ENCODE data around the gene GPR149.
A peak's percentile ranks its signal among the peaks of the same experiment; 100 is the strongest.
"Not testable (repeated sequence)": the region's sequence is repeated elsewhere in the genome, so short reads cannot be mapped to it uniquely, and the experiment has no call there.

GPR149 gene

GRCh38 chr3:154430014-154430413, at the start of gene GPR149:
TSS of gene GPR149 (minus strand) at chr3:154430190. CDS start at chr3:154429615, 575 bp downstream.
- Histone ChIP-seq H3K27ac (no peak within 1 kb of the TSS), H3K4me3 (peak within 1 kb of the TSS; percentile 48)
- DNase-seq (ENCODE audit: low spot score), result no peak
- TF ChIP-seq CTCF (IDR thresholded peaks at IDR 0.05), result no peak

GRCh38 chr3:154473769-154474168, 43.8 kb upstream of the GPR149 start:
- H3K4me3 ChIP-seq, result no peak overlapping the region
- DNase-seq (ENCODE audit: low spot score), result no peak
- H3K27ac ChIP-seq, result no peak overlapping the region
- no peak for TF ChIP-seq CTCF (IDR thresholded peaks at IDR 0.05)

GRCh38 chr3:154469585-154469984, 39.6 kb upstream of the GPR149 start:
- H3K27ac ChIP-seq, result no peak overlapping the region
- DNase-seq (ENCODE audit: low spot score), result no peak
- no peak for TF ChIP-seq CTCF (IDR thresholded peaks at IDR 0.05)
- no peak overlapping the region for H3K4me3 ChIP-seq

- DNase-seq (ENCODE audit: low spot score), result no peak
- H3K27ac ChIP-seq, result no peak overlapping the region
- H3K4me3 ChIP-seq, result no peak overlapping the region
- no peak for TF ChIP-seq CTCF (IDR thresholded peaks at IDR 0.05)
Observed at GRCh38 chr3:154464440-154465190, 34.6 kb upstream of the GPR149 start.

GRCh38 chr3:154458560-154458959, 28.6 kb upstream of the GPR149 start:
- no peak overlapping the region for H3K27ac ChIP-seq
- no peak overlapping the region for H3K4me3 ChIP-seq
- no peak for TF ChIP-seq CTCF (IDR thresholded peaks at IDR 0.05)
- no peak for DNase-seq (ENCODE audit: low spot score)

GRCh38 chr3:154439081-154439480, 9.1 kb upstream of the GPR149 start:
- not testable (repeated sequence) for H3K27ac ChIP-seq; H3K4me3 ChIP-seq; DNase-seq (ENCODE audit: low spot score)

GRCh38 chr3:154431043-154431442, 1.1 kb upstream of the GPR149 start:
- no peak for TF ChIP-seq CTCF (IDR thresholded peaks at IDR 0.05)
- Histone ChIP-seq H3K27ac (no peak overlapping the region), H3K4me3 (no peak overlapping the region)
- no peak for DNase-seq (ENCODE audit: low spot score)

Data from coronary artery (tissue), 2 donors.